NCI-H187 (cell line): ENCODE measurements around the gene SMPD1.
A peak's percentile ranks its signal among the peaks of the same experiment; 100 is the strongest.

Experiments
- DNase-seq, 2 experiments: peaks; one replicate each; lab custom pipeline; 2025; lab: John Stamatoyannopoulos, UW

The SMPD1 gene

DNA sequence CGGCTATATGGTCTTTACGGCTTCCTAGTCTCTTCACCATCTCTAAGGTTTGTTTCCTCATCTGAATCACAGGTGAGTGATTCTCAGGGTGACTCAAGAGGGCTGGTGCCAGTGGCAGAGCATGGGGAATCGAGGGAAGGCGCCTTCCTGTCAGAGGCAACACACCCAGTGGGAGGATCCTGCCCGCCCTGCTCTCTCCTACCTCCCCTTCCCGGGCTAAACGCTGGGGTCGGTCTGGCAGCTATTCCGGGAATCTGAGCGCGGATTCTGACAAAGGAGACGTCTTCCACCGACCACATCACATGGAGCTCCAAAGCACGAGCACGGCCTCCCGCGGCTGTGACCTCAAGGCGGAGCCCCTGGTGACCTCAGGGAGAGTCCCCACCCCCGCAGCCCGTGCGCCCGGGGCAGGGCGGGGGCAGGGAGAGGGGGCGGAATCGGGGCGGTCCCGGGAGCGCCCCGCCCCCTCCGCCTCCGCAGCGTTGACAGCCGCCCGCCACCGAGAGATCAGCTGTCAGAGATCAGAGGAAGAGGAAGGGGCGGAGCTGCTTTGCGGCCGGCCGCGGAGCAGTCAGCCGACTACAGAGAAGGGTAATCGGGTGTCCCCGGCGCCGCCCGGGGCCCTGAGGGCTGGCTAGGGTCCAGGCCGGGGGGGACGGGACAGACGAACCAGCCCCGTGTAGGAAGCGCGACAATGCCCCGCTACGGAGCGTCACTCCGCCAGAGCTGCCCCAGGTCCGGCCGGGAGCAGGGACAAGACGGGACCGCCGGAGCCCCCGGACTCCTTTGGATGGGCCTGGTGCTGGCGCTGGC, at the start of gene SMPD1:
TSS of gene SMPD1 (plus strand) at position 570 of the 813 bp plus-strand sequence. CDS start at position 695, 125 bp downstream.
- peak; percentile 88 to 97 for DNase-seq

DNA sequence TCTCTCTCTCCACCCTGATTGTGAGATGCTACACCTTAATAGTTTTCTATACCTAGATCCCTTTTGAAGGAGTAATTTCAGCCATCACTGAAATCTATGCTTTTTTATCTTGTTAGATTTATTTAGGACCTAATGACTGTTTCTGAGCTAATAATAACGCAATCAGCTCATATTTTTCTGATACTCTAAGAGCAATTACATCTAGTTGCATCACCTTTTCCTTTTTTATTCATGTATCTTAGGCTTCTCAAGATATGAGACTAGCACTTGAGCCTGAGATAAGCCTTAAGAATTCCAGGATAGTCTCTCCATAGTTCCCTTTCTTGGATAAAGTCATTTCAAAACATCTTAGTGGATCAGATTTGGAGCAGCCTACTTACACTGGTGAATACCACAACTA, 44.9 kb upstream of the SMPD1 start:
- DNase-seq: no peak

DNA sequence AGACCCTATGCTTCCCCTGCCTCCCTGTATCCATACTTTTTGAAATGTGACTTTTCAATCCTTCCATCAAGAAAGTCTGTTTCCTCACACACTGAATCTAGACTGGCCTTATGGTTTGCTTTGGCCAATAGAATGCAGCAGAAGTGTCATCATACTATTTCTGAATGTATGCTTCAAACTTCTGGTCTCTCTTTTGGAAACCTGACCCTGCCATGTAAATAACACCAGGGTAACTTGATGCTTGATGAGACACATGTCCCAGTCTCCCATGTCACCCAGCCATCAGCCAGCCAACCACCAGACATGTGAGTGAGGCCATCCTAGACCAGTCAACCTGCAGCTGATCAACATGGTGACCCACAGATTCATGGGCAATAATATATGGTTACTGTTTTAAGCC, 40.2 kb upstream of the SMPD1 start:
- no peak for DNase-seq

DNA sequence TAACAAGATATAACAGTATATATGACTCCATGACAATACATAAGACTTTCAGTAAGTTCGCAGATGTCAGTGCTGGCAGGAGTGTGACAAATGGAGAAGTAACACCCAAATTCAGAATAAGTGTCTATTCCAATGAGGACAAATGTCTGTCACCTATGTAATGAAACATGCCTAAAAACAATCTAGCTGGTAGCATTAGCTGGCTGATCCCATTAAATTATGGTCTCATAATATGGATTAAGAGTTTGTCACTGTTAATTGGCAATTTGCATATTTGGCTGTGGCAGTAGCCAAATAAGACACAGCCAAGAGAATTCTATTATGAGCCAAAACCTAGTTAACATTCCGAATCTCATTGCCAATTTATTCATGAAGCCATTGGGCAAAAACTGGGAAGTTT, 39.8 kb upstream of the SMPD1 start:
- DNase-seq: no peak

DNA sequence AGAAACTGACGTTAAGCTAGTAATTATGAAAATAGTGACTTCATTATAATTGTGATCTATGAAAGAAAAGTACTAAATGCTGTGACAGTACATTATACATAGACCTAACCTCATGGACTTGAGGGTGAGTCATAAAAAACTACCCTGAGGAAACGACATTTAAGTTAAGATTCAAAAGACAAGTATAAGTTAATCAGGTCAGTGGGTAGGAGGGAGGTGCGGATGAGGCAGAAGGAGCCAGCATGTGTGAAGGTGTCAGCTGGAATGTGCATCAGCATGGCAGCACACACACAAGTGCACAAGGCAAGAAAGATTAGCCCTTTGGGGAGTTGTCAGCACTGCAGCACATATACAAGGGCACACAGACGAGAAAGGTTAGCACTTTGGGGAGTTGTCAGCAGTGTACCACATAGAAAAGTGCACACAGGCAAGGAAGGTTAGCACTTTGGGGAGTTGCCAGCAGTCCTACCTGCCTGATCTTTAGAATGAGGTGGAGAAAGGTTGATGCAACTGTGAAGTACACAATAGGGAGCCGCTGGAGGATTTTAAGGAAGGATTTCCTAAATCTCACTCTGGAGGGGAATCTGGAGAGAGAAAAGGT, 38.4 kb upstream of the SMPD1 start:
- DNase-seq: no peak

DNA sequence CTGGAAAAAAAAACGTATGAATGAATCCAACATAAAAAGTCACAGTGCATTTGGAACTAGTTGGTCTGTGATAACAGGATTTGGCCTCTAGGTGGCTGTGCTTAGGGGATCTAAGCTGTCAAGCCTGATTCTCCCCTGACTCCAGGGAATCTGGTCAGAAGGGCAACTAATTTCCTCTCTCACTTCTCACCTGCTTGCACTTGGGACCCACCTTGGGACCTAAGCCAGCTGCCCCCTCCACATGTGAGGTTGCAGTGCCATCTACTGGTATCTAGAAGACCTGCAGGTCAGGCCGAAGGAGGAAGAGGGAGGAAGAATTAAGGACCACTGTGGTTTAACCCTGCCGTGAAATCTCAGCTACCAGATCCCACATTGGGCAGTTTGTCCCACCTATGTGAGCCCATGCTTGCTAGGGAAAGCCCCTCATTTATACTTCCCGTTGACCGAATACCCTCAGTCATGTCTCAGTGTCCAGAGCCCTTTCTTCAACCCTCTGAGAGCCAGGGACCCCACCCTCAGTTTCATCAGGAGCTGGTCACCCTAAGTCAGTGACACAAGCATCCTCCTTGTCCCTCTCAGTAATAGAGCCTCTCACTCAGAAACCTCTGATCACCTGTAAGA, 36.8 kb upstream of the SMPD1 start:
- DNase-seq: peak; percentile 27 to 36

DNA sequence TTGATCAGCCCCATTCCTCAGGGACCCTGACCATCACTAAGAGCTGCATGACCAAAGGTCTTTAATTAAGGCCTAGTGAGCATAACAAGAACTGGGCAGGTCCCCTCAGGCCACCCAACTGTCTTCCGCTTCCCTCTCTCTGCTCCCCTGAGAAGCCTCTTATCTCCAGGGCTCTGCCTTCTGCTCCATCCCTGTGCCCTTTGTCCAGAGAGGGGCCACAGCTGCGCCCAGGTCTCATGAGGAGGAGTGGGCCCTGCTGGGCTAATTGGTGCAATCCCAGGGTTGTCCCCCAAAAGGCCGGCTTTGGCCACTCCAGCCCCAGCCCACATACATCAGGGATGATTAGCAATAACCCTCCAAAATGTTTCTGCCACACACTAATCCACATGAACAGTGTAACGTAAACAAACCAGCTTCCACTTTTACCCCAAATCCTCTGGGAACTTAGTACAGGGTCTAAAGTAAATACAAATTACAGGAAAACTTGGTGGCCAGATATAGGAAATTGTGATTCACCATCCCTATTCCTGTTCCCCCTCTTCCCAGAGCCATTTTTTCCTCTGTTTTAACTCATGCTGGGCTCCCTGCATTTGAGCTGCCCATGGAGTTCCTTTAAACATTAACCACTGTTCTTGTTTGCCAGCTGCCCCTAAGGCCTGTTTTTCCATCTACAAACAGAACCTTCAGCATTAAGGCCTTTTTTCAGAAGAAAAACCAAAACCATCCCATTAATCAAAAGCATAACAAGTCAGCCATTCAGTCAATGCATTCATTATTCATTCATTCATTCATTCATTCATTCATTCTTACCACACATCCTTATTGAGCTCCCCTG, 35.4 kb upstream of the SMPD1 start:
- no peak for DNase-seq

DNA sequence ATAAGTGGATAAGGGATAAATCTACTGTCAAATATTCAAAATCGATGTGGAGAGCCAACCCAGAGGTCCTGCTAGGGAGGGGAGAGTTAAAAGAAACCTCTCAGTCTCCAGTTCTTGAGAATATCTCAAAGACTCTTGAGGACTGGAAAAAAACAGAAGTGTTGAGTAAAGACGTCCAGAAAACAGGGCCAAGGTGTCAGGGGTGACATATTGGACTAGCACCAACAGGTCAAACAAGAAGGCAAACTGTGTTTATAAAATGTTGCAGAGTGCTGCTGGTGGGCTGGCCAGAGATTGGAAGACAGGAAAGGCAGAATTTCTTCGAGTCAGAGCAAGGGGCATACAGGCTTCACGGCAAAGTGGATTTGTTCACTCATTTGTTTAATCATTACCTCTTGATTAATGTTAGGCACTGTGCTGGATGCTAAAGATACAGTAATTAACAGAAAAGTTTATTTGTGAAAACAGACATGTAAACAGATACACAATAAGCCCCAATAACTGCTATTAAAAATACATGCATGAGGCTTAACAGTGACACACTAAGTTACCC, 33.7 kb upstream of the SMPD1 start:
- no peak for DNase-seq

DNA sequence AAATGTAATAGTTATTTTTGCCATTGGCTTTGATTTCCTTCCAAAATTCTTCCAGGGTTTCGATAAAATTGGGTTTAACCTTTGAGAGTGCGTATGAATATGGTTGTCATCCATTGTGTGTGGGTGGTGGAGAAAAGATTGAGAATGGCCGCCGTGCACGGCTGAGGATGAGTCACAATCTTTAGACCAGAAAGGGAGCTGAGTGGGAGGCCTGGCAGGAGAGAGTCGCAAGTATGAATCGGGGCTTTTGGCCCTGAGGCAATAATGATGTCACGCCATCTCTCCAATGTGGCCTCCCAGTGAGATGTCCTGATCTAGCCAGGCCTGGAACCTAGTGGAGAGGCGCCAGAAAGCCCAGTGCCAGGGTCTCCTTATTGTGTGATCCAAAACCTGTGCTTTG, 33.1 kb upstream of the SMPD1 start:
- DNase-seq: no peak

DNA sequence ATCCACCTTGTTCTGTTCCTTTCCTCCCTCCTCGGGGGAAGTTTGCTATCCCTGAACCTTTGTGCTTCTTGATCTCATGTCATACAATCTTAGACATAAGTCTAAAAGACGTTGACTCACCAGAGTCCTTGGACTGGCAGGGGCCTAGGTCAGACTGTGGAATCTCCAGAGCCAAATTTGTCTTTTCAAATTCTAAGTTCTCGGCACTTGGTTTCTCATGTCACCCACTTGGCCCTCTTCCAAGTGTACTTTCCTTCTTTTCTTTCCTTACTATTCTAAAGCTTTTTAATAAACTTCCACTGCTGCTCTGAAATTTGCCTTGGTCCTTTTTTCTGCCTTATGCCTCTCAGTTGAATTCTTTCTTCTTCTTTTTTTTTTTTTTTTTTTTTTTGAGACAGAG, 30.1 kb upstream of the SMPD1 start:
- DNase-seq: no peak

DNA sequence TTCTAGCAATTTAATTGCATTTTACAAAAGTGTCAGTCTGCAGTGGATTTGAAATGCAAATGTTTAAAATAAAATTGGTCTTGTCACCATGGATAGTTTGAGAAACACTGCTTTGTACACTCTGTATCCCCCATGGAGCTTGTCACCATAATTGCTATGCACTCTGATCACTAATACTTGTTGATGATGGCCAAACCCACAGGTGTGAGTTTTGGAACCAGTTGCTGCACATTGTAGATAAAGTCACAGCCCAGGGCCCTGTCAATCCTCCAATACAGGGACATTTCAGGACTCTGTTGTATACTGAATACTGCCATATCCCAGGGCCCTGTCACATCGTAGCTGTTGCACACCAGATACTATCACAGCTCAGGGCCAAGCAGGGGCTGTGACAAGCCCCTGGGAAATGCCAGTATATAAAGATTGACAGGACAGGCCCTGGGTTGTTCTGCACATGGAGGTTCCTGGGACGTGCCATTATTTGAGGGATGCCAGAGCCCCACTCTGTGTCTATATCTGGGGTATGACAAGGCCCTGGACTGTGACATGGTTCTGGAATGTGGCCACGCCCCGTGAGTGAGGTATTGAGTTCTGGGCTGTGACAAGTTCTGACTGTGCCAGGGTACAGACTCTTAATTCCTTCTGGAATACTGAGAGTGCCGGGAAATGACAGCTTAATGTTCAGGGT, 27.9 kb upstream of the SMPD1 start:
- DNase-seq: no peak

DNA sequence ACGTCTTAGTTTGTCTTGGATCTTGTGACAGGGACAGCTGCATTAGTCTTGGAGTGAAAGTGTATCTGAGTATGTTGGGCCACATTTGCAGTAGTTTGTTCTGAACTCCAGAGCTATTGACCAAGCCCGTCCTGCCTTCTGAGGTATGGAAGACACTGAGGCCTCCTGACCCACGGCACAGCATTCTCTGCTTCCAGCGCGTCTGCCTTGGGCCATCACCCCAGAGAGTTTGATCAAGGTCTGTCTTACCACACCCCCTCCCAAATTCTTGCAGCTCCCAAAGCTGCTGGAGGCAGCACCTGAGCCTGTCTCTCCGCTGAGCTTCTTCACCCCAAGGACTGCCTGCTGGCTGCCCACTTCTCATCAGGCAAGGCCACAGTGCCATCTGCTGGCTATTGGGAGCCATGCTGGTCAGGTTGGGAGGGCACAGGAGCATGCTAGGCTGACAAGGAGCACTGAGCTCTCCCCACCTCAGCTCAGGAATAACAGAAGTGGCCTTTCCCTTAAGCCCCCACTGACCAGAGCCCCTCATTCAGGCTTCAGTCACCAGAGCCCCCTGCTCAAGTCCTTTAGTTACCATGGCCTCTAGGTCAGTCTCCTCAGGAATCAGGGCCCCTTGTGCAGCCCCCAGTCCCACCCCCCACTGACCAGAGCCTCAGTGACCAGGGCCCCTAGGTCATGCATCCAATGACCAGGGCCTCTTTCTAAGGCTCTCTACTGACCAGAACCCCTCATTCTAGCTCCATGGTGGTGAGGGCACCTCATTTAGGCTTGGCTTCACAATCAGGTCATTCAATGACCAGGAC, 27.2 kb upstream of the SMPD1 start:
- DNase-seq: peak in 1 of 2 experiments; percentile 48

DNA sequence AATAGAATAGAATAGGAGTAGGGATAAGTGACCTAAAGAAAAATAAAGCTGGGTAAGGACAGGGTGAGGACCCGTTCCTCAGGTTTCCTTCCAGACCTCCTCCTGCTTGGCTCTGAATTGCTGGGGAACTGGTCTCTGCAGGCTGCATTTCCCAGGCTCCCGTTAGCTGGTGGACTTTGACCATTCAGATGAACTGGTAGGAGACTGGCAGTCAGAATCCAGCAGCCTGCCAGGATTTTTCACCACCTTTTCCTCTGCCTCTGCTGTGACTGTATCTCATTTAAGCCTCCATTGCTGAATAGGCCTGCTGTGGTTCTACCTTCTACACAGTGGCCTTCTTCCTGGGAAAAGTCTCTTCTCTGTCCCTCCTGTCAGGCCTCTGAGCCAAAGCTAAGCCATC, 24.6 kb upstream of the SMPD1 start:
- no peak for DNase-seq

DNA sequence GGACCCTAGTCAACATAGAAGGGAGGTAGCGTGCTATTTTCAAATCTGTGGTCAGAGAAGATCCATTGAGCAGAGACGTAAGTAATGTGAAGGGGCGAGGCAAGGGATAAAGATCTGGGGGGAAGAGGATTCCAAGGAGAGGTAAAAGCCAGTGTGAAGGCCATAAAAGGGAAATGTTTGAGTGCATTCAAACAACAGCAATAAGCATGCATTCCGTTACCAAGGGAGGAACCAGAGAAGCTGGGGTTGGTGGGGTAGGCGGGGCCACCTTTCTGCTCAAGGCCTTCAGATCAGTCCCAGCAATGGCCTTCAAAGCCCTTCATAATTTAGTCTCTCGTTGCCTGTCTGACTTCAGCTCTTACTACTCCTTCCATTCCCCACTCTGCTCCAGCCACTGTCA, 18.4 kb upstream of the SMPD1 start:
- DNase-seq: no peak

DNA sequence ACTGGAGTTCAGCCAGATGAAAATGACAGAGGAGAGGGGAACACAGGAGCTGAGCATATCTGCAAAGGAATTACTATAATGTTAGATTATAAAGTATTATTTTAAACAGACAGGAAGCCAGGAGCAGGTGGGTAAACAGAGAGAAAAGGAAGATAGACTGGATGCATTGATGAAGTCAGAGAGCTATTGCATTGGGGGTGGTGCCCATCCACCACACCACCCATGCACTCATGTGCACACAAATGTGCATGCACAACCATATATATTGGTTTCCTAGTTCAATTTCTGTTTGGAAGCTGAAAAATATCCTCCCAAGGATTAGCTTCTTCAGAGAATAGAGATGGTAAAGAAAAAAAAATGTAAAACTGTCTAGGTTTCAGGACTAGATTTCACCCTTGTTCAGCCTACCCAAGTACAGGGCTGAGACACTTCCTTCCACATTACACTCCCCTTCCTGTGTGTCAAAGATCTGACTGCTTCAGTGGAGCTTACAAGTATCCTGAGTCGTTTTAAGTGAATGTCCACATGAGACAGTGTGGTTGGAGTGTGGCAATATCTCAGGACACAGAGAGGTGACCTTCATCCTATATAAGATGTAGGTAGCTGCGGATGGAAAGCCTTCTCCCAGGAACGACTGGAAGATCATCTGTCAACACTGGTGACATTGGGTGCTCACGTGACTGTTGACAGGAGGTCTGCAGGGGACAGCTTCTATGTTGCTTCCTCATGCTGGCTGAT, 12.2 kb upstream of the SMPD1 start:
- no peak for DNase-seq

DNA sequence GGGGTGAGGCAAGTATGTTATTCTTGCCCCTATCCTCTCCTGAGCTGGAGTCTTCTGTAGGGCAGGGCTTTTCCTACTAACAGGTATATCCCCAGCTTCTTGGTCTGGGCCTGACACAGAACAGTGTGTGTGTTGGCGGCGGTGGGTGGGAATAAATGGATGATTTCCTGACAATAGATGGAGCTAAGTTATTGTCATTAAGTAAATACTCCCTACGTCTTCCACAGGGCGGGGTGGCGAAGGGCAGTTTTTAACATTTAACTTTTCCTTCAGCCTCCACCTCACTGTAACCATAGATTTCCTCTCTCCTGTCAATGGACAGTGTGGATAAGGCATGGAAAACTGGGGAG, 11.7 kb upstream of the SMPD1 start:
- DNase-seq: no peak

DNA sequence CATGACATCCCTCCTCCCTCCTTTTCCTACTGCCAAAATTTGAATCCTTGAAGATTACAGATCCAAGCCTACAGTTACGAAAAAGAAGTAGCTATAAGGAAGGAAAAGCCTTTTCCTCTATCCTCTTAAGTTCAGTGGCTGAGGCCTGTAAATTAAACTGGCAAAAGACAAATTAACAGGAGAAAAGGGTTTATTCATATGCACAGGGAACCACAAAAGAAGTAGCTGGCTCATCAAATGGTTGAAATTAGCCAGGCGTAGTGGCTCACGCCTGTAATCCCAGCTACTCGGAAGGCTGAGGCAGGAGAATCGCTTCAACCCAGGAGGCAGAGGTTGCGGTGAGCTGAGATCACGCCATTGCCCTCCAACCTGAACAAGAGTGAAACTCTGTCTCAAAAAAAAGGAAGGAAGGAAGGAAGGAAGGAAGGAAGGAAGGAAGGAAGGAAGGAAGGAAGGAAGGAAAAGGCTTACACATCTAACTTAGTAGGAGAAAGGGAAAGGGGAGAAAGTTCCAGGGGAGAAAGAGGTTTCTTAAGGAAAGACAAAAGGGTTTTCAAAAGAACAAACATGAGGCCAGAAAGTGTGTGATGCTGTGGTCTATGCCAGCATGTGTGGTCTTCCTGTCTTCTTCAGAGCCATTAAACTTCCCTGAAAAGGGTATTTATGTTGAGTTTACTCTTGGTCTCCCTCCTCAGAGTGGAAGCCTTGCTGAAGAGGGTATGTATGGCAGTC, 5.1 kb upstream of the SMPD1 start:
- DNase-seq: no peak

DNA sequence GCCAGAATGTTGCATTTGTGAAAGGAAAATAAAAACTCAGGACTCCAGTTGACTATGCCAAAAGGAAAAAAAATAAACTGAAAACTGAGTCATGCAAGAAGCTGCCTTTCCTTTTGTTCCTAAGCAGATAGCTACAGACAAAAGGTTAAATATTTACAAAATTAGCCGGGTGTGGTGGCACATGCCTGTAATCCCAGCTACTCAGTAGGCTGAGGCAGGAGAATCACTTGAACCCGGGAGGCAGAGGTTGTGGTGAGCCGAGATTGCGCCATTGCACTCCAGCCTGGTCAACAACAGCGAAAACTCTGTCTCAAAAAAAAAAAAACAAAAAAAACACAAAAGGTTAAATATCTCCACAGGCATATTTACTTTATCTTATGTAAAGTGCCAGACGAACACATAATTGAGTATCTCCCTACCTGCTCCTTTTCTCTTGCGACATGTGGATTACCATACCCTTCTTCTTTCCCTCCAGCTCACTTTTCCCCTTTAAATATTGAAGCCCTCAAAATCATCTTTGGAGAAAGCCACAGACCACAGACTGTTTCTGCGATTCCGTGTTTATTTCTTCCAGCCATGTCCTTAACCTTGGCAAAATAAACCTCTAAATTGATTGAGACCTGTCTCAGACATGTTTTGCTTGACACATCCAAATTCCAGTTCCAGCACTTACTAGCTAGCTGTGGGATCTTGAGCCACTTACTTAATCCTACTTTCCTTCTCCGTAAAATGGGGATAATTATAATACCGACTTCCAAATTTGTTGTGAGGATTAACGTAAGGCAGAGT, 2.3 kb upstream of the SMPD1 start:
- no peak for DNase-seq

DNA sequence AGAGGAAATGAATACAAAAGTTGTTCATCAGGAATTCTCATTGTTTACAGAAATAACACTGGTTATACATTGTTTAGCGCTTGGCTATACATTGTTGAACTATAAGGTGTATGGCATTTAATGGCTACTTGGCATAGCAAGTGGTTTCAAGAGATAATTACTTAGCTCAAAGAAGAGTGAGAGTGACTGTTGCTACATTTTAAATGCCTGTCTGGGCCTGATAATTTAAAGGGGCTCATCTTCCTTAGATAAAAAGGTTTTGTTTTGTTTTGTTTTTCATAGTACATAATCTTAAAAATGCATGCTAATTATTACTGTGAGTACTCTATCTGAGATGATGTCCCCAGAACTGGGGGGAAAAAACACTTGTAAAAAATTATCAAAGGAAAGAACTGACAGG, 1.5 kb upstream of the SMPD1 start:
- no peak for DNase-seq
